GM19455 (cell line): Measurements from ENCODE around the gene MYL4.
"Not testable (repeated sequence)": the region's sequence is repeated elsewhere in the genome, so short reads cannot be mapped to it uniquely, and the experiment has no call there.

Source experiments
- ATAC-seq: cut with Tn5 transposase; IDR thresholded peaks from one replicate; pipeline ENCODE4 v1.9.1; 2021; ENCODE audit not compliant: unreplicated experiment

MYL4 gene

DNA sequence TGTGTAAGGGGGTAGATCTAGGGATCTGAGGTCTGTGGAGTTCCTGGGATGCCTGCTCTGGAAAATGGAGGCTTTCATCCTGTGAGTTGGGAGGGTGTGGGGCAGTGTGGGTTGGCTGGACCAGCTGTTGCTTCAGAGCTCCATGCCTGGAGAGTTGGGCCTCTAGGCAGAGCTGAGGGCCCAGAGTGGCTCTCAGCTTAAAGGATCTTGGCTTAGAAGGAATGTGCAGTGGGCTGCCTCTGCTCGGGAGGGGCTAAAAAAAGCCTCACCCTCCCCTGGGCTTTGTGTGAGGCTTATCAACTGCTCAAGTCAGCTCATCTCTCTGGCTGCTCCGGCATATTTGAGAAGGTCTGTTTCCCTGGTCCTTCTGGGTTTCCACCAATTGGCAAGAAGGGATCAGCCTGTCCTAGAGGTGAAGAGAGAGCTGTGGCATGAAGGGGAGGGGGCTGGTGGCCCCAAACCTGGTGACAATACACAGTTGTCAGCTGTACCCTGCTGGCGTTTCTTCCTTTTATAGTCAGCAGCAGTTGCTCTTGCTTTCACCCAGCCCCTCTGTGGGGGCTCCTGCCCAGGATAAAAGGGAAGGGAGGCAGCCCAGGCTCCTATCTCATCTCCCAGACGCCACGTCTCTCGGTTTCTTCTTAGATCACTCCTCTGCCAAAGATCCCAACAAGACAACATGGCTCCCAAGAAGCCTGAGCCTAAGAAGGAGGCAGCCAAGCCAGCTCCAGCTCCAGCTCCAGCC, at the start of gene MYL4:
Gene MYL4, plus strand, starts transcription at position 605 of the 745 bp plus-strand sequence. Its CDS starts 75 bp downstream, at position 680.
- no peak for ATAC-seq

DNA sequence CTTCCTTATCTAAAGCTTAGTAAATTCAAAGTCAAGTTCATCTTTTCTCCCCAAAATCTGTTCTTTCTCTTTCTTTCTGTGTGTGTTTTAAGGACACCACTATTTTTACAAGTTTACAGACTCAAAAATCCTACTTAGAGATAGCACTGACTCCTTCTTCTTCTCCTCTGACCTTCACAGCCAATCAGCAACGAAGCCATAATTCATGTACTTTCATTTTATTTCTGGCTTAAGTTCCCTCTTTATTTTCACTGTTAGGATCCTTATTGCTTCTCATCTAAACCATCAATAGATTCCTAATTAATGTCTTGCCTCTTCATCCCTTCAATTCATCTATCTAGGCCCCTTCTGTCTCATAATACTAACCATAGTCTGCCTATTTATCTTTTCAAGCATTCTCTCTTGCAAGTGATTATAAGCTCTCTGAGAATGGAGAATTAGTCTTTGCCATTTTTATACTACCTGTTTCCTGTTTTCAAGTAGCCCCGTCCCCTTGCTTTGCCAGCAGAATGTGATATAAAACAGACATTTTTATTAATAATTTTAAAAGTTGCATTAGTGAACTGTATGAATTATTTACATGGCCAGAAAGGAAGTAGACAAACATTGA, 47.0 kb upstream of the MYL4 start:
- ATAC-seq = no peak

DNA sequence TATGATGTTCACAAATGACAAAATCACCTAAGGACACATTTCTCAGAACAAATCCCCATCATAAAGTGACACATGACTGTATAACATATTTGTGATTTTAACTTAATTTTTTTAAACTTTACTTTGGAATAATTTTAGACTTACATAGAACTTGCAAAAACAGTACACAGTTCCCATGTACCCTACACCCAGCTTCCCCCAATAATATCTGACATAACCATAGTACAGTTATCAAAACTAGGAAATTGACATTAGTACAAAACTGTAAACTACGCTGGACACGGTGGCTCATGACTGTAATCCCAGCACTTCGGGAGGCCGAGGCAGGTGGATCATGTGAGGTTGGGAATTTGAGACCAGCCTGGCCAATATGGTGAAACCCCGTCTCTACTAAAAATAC, 44.9 kb upstream of the MYL4 start:
- ATAC-seq = no peak

- no peak for ATAC-seq
Measured at GRCh38 chr17:47165137-47165536, 44.0 kb upstream of the MYL4 start.

GRCh38 chr17:47166854-47167253, 42.3 kb upstream of the MYL4 start:
- not testable (repeated sequence) for ATAC-seq

GRCh38 chr17:47168896-47169295, 40.3 kb upstream of the MYL4 start:
- not testable (repeated sequence) for ATAC-seq

- no peak for ATAC-seq
Measured at GRCh38 chr17:47170710-47171109, 38.4 kb upstream of the MYL4 start.

GRCh38 chr17:47172696-47173565, 36.2 kb upstream of the MYL4 start:
- no peak for ATAC-seq

GRCh38 chr17:47174823-47175222, 34.3 kb upstream of the MYL4 start:
- not testable (repeated sequence) for ATAC-seq

- ATAC-seq = no peak
Measured at GRCh38 chr17:47176389-47176826, 32.7 kb upstream of the MYL4 start.

DNA sequence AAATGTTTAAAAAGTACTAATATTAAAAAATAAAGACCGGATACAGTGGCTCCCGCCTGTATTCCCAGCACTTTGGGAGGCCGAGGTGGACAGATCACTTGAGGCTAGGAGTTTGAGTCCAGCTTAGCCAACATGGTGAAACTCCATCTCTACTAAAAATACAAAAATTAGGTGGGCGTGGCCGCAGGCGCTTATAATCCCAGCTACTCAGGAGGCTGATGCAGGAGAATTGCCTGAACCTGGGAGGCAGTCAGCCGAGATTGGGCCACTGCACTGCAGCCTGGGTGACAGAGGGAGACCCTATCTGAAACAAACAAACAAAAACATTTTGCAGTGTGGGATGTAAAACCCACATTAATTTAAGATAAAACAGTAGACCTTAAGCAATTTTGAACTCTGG, 31.9 kb upstream of the MYL4 start:
- no peak for ATAC-seq

DNA sequence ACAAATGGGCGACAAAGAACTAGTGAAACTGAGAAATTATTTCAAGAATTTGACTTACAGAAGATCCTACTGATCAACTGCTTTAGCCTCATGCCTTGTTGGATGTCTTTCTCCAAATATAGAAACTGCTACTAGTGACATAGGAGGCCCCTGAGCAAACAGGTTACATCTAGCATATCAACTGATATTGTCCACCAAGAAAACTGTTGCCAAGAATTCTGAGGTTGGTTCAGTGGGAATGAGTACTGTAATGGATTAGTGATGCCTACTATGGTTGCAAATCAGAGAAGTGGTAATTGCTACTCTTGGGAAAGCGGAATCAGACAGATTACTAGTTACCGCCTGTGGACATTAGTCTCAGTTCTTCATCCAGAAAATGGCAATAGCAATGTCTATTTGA, 30.0 kb upstream of the MYL4 start:
- no peak for ATAC-seq

- ATAC-seq = no peak
Measured at GRCh38 chr17:47180337-47180736, 28.8 kb upstream of the MYL4 start.

DNA sequence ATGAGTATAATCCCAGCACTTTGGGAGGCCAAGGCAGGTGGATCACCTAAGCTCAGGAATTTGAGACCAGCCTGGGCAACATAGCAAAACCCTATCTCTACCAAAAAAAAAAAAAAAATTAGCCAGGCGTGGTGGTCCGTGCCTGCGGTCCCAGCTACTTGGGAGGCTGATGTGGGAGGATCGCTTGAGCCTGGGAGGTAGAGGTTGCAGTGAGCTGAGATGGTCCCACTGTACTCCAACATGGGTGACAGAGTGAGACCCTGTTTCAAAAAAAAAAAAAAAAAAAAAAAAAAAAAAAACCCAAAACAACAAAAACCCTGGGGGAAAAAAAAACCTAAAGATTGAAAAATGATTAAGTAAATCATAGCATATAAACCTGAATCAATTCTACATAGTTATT, 28.2 kb upstream of the MYL4 start:
- ATAC-seq = not testable (repeated sequence)

DNA sequence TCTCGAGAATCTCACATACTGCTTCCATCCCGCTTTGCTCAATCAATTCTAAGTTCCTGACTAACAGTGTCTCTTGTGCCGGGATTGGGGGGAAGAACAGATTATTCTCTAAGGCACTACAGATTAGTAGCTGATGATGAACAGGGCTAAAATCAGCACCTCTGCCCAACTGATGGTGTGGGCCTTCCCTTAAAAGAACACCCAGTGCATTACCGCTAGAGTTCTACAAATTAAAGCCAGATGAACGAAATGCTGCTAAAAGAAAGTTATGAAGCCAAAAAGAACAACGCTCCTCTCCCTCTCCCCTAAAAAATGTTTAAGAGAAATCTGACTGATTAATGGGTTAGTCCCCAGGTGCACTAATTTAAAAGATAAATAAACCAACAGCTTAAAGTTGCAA, 24.5 kb upstream of the MYL4 start:
- ATAC-seq = no peak

- ATAC-seq = no peak
Measured at GRCh38 chr17:47188271-47188875, 20.8 kb upstream of the MYL4 start.

- peak; percentile 90 for ATAC-seq
Measured at GRCh38 chr17:47188876-47189731, 20.0 kb upstream of the MYL4 start, which contains the start of gene CDC27. TSS of gene CDC27 (minus strand) at chr17:47189295. CDS start at chr17:47189172, 123 bp downstream.

DNA sequence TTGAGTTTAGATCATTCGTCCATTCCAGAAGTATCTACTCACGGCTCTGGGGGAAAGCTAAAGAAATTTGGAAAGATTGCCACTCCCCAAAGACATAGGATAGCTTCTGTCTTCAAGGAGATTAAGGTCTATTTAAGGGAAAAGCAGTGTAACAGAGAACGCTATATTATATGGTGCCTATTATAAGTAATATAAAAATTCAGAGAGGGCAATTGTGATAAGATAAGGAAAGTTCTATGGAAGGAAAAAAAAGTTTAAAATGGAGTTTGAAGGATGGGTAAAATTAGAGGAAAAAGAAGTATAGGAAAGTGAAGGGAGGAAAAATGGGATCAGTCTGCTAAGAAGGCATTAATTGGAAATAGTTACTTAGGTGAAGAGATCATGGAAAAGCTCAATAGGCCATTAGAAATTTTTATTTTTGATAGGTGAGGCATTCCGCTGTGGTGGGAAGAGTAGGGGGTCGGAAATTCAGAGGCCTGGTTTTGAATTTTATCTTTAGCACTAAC, 19.4 kb upstream of the MYL4 start:
- ATAC-seq = no peak

DNA sequence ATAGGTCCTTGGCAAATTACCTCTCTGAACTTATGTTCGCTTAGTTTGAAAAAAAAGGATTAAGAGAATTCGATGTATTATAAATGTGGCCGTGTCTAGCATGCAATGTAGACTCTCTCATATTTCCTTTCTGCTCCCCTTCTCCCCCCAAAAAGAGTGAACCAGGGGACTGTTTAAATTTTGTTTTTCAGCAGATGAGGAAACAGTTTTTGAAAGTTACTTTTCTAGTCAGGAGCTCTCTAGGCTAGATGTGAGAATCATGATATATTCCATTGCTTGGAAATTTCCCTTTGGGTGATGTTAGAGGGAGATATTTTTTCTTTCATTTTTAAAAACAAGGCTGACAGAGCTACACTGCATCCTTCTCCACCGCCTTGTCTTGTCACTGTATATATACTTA, 18.9 kb upstream of the MYL4 start:
- no peak for ATAC-seq

- no peak for ATAC-seq
Measured at GRCh38 chr17:47190770-47191169, 18.4 kb upstream of the MYL4 start.
